LHCN-M2 (cell line): ENCODE data around the gene CHCHD6. TPM values are rescaled to one million over a fixed set of nuclear protein-coding genes. Genes with fewer than 3 reads are reported as not detected.

Experiments
- DNase-seq: peaks from one replicate; pipeline ENCODE4 v3.0.0-alpha.2; 2012; ENCODE audit warnings: low read depth
- total RNA-seq: library from RNA; depleted of rRNA; stranded (reverse); fragments of >200 nt; gene quantifications from 2 replicates; pipeline ENCODE4 v1.2.3, GENCODE V29; 2014

The CHCHD6 gene
- total RNA-seq, 1 experiment from 2014 or later: 23.5 TPM

DNA sequence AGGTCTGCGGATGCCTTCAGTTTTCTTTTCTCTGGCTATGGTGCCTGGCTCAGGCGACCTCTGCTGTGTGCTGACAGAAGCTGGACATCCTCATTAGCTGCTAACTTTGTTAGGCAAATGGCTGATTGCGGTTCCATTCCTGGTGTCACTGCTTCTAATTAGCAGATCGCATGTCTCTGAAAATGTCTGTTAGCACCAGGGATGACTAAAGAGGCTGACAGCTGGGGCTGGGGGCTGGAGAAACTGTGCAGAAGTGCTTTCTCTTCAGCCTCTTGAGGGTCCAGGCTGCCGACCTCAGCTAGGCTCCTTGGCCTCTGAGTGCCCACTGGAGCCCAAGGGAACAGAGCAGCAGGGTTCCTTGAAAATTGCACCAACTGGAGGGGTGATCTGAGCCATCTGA is 39.3 kb downstream of the CHCHD6 start:
- no peak for DNase-seq

DNA sequence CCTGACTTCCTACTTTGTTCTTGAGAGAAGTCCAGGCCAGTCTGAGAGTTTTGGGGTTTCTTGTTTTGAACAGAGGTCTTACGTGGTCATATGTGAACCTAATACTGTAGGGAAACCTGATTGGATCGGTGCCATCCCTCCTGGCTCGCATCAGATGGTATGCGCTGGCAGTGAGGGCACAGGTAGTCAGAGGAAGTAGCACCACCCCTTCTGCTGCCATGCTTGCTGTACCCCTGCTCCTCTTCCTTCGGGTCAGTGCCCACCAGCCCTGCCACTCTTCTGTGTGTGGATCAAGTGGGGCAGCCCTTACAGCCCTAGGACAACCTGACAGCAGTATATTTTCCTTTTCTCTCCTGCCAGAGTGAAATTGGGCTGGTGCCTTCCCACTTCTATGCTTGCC is 39.7 kb downstream of the CHCHD6 start:
- DNase-seq: no peak

DNA sequence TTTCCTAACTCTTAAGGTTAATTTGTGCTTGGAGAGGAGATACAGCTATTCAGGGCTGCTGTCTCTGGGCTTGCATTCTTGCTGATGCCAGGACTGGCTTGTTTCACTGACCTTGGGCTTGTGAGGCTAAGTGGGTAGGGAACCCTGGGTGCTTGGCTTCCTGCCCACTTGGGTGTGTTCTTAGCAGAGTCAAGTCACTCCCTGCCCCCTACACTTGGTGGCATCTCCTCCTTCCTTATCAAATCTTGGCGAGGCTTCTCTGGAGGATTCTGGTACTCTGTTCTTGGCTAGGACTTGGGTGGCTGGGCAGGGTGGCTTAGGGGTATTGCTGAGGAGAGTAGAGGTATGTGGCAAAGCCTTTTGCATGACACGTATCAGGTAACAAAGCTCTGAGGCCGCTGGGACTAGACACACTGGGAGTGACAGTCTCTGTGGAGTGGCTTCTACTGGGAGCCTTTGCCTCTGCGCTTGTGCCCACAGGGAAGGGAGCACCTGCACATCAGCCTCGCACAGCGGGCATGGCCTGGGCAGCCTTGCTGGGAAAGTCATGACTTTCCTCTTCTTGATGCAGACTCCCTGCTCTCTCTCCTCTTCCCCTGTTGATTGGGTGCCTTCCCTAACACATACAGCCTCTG is 41.8 kb downstream of the CHCHD6 start:
- DNase-seq: no peak

DNA sequence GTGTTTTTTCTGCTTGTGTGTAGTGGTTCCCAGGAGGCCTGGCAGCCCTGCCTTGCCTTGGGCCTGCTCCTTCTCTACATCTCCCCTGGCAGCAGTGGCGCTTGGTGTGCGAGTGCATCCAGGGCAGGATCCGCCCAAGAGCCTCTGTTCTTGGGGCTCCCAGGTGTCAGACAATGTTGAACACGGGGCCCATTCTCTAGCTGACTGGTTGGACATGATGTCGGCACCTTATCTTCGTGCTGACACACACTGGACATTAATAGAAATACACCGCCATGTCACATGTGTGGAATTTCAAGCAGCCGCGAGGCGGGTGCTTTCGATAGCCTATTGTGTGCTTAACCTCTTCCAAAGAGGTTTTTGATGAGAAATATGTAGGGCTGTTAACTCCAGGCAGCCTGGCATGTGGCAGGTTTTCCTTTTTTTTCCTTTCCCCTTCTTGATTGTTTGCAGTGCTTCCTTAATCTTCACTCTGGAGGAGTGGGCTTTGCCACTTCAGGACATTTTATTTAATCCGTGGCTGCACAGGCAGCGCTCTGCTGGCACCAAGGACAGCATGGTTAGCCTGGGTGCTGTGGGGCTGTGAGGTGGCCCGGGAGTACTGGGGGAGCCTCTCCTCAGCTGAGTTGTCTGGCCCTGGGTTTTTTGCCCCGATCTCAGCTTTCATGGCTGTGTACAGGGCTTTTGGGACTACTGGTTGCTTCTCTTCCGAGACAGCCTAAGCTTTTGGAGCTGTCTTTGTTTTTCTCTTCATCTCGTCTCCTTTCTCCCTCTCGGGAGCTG is 42.5 kb downstream of the CHCHD6 start:
- DNase-seq: peak; percentile 35

DNA sequence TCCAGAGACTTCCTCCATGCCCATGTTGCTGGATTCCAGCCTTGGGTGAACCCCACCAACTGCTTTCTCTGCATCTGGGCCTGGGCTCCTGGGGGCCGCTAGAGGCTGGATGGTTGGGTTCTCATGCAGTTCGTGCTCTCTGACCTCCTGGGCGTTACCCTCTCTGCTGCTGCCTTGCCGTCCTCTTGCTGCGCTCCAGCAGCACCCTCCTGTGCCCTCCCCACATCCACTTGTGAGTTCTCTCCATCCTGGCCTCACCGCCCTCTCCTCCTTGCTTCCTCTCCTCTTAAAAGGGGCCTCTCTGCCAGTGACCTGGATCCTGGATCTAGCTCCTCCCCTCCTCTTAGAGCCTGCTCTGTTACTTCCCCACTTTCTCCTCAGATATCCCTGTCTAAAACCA is 43.7 kb downstream of the CHCHD6 start:
- DNase-seq: no peak

DNA sequence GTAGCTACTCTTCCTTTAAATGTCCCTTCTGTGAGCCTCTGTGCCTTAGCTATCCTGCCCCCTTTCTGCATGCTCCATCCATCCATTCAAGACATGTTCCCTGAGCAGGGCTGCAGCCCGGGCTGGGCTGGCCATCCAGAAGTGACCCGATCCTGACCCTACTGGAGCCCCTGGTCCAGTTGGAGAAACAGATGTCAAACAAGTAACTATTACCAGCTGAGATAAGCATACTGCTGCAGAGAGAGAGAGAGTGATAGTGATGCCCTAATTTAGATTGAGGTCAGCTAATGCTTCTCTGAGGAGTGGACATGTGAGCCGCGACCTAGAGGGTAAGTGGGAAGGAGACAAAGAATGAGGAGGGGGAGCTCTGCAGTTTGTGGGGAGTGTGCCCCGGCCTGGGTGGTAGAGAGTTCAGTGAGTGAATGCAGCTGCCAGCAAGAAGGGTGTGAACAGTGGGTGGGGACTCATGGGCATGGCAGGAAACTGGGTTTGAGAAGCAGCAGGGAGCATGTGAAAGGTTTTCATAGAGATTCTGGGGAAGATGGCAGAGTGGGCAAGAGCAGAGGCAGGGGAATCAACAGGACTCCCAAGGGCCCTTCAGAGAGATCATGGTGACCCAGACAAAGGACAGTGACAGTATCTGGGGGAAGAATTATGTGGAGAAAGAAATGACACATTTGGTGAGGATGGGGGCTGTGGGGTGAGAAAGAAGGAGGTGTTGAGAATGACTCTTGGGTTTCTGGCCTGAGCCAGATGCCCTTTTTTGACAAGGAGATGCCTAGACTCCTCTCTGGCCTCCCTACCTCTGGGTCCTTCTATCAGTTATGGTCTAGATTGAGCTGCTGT is 44.9 kb downstream of the CHCHD6 start:
- DNase-seq: no peak

DNA sequence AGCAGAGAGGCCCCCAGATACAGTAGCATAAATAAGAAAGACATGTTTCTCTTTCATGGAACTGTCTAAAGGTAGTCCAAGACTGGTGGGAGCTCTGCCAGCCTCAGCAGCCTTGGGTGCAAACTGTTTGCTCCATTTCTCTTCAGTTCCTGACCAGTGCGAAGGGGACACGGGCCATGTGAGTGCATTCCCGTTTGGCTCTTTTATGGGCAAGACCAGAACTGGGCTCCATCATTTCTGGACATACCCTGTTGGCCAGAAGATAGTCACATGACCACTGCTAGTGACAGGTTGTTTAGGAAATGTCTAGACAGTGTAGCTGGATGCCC is 45.5 kb downstream of the CHCHD6 start:
- no peak for DNase-seq

DNA sequence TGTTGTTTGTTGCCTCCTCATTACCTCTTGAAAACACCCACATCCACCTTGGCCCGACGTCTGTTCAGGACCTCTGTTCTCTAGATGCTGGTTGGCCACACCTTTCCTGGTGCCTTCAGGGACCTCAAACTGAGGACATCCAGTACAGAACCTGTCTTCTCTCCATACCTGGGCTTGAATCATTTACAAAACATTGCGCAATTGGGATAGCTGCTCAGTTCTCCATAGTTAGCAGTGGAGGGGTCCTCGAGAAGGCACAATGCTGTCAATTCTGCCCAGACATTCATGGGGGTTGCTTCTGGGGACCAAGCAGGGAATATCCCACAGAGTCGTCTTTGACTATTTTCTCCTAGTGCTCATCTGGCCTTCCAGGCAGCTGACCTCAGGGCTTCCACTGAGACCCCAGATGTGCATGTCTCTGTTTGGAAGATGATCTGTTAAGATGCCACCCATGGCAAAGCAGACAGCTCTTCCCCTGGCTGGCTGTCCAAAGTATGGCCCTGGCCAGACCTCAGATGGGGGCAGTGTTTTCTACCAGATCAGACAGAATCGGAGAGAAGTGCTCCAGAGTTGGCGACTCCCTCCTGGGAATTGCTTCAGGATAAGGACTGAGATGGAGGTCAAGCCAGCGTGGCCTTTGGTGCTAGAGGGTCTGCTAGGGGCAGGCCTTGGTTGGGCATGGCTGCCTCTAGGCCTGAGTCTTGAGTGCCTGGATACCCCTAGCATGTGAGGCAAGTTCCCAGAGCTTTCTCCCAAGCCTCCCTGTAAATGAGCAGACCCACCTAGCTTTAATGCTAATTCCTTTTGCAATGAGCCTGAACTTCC is 46.1 kb downstream of the CHCHD6 start:
- DNase-seq: no peak

DNA sequence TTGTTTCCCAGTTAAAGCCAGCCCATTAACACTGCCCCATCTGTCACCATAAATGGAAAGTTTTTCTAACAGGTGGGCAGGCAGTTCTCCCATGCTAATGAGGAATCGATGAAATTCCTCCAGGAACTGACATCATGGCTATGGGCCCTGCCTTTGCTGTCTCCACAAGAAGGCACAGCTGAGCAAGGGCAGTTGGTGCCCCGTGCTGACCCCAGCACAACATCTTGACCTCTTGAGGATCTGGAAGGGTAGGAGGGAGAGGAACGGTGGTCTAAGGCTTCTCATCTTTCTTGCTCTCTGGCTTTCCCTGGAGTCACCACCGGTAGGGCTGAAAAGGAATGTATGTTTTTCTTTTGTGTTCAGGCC is 46.7 kb downstream of the CHCHD6 start:
- peak; percentile 83 for DNase-seq

DNA sequence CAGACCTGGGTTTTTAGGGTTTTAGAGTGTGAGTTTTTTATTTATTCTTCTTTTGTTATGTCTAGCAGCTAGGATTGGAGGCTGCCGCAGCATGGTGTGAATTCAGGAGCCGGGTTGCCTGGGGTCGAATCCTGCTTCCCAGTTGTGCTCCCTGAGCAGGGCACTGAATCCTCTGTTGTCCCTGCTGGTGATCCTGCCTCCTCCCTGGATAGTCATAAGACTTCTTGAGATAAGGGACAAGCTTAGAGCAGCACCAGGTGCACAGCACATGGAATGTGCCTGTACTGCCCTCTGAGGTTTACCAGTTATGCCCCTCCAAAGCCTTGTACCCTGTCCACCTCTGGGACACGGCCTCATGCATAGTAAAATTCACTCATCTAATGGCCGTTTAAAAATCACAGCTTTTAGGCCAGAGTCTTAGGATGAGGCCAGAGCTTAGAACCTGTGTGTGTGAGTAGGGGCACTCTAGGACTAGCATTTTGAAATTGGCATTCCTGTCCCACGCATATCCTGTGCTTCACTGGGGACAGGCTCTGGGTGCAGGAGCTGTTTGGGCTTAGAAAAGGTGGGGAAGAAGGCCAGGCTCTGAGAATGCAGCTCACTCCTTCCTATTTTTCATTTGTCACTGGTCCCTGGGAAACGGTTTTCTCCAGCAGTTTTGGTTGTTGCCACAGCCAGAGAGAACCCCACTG is 47.7 kb downstream of the CHCHD6 start:
- DNase-seq: no peak

DNA sequence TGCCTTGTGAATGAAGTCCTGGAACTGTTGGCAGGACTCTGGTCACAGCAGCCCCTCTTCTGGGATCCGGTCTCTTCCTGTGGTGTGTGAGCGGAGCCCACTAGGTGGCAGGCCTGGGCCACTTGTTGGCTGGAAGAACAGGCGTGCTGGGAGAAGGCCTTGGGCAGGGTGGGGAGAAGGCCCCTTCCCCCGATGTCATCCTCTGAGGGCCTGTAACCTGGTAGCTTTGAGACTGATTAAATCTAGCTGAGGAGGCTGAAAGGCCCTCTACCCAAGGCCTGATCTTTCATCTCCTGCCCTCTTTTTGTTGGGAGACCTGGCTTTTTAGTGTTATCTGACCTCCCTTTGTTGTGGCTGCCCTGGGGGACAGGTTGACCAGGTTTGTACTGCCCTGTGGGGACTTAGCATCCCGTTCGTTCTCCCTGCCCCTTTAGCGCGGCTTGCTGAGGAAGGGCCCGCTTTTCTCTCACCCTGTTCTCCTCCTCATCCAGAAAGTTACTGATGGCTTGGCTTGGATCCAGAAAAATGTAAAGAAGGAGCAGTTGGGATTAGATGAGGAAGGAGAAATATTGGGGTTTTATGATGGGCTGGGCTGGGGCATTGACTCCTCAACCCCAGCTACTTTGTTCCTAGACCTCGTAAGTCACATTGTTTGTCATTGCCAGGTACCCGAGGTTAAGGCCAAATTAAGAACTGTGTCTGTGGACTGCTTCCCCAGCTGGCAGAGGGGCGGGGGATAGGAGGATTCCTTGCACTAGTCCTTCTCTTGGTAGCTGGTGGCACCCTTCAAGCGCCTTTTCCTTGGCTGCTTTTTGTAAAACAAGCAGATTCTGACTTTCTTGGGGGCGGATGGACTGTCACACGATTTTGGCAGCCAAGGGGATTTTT is 48.5 kb downstream of the CHCHD6 start:
- DNase-seq: peak; percentile 73

DNA sequence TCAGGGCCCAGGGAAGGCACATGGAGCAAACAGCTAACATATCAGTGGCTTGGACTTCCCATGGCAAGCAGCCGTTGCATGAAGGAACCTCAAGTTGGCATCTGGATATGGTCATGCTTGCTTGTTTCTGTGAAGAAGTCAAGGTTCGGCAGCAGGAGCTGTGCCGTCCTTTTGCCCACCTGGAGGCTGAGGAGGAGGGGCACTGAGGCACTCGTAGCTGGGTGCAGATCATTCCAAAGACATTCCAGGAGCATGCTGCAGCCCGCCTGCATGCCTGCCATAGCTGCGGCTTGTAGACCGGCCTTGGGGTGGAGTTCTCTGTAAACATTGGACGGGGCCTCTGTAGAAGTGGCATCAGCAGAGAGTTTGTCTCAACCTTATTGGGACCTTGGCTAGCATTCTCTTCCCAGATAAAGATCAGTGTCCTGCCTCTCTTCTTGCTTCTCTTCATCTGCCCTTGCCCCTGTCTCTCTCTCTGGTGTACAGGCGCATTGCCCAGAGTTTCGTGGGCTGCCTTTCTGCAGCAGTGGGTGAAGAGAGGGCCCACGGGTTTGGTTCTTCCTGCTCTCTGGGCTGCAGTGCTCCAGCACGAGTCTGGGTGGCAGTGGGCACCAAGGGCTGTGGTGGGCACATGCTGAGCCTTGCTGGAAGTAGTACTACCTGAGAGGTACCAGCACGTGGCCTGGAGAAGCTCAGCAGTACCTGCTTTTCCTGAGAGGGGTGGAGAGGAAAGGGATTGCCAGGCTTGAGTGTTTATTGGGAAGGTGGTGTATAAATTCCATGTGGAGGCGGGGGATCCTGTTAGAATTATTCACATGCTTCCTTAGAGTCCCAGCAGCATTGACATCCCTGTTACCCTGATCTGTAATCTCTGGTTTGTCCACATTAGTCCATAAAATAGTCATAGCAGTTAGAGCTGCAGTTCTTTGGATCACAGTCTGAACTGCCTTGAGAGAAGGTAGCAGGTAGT is 49.4 kb downstream of the CHCHD6 start:
- peak; percentile 49 for DNase-seq

DNA sequence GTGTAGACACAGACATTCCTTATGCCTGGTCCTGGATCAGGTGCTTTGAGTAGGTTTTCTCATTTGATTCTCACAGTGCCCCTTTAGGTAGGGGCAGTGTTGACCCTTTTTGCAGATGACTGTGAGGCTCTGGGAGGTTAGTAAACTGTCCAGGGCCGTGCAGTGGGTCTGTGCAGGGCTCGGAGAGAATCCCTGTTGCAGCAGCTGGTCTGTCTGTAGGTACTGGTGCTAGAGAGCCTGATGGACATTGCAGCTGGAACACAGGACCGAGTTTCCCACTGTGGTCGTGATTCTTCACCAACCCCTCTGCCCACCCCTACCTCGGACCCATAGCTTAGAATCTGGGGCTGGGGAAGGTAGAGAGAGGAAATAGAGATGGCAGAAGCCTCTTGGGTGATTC is 51.8 kb downstream of the CHCHD6 start:
- DNase-seq: no peak

DNA sequence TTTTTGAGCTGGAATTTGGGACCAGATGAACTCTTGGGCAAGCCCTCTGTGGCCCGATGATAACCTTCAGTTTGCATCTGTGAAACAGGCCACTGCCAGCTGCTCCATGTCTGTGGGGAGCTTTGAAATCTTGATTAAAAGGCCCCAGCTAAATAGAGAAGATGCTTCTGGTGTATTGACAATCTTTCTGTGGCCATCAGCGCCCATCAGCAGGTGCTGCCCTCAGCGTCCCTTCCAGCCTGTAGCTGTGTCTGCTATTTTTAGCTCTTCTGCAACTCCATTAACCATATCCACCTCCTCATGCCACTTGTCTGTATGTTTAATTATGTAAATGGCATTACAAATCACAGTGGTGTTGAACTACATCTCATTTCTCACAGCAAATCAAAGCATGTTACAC is 54.0 kb downstream of the CHCHD6 start:
- no peak for DNase-seq

DNA sequence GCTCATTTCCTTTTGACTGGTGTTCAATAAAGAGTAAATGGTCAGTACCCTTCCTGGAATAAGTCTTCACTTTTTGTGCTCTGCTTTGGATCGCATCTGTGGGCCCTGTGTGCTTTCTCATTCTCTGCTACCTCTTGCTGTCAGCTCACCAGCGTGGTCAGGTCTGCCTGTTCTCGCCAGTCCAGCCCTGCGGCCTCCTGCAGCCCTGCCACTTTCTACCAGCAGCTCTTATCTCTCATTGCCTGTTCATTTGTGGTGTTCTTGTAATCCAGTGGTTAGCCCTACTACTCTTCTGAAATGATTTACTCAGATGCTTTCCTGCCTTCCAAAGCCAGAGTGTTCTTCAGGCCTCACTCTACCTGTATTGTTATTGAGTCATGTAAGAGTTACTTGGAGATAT is 54.8 kb downstream of the CHCHD6 start:
- no peak for DNase-seq

DNA sequence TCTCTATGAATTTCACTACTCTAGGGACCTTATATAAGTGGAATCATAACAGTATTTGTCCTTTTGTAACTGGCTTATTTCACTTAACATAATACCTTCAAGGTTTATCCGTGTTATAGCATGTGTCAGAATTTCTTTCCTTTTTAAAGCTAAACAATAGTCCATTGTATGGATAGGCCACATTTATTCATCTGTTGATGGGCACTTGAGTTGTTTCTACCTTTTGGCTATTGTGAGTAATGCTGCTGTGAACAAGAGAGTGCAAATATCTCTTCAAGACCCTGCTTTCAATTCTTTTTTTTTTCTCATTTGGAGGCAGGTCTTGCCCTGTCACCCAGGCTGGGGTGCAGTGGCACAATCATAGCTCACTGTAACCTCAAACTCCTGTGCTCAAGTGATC is 56.5 kb downstream of the CHCHD6 start:
- no peak for DNase-seq

DNA sequence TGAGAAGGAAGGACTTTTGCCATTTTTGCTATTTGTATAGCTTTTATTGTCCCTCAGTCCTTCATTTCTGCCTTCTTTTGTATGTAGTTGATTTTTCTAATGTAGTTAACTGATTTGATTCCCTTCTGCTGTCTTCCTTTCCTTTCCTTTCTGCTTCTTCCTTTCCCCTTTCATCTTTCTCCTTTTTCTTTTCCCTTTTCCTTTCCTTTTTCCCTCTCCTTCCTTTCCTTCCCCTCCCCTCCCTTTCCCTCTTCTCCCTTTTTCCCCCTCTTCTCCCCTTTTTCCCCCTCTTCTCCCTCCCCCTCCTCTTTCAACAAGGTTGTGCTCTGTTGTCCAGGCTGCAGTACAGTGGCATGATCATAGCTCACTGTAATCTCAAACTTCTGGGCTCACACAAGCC is 59.0 kb downstream of the CHCHD6 start:
- DNase-seq: no peak

DNA sequence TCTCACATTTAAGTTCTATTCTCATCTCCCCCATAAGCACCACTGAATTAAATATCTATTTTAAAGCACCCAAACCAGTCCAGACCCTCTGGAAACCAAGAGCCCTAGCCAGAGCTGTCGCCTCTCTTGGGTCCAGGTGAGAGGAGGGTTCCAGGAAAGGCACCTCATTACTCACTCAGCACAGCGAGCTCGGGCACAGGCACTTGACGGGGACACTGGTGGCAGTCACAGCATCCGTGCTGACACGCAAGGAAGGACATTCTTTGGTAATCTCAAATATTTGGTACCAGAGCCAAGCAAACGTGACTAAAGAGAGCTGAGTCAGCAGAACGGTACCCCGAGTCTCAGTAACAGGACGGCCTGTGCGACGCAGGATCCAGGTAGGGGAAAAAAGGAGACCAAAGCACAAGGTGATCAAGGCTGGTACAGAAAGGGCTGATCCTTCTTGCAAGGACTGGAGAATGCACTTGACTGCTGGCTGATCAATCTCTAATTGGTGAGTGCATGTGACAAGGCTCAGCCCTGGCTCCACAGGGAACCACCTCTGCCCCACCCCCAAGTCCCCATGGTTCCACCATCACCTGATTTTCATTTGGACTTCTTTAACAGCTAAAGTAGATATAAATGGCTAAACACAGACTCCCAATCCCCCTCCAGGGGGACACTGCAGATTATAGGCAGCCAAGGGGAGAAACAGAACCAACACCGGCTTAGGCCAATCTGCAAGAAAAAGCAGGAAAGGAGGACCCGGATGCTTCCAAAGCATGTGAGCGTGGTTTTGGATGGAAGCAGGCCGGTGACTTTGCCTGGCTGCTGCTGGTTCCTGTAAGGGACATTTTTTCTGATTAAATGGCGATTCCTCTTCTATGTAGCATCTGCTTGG is 61.4 kb downstream of the CHCHD6 start:
- DNase-seq: no peak
